Measurements from ENCODE around the gene NOC4L. TPM values are rescaled to one million over a fixed set of nuclear protein-coding genes. Genes with fewer than 3 reads are reported as not detected.
A peak's percentile ranks its signal among the peaks of the same experiment; 100 is the strongest.

NOC4L gene
- total RNA-seq, 6 experiments from 2014 or later: 7.4 to 9.7 (median 8.3) TPM

- Histone ChIP-seq H3K4me1 (peaks cover 0 to 14% (median 3%) of the 10 kb centered on the region in 4 donors), H3K27ac (peak overlapping the region; percentile 47 to 73 (median 51)), H3K4me3 (peak overlapping the region; percentile 98), H3K27me3 (no peaks in the 10 kb centered on the region), H3K9me3 (no peaks in the 10 kb centered on the region), H3K36me3 (peaks cover 0 to 27% (median 4%) of the 10 kb centered on the region in 4 donors)
- DNase-seq (no peak), ATAC-seq (no peak)
- intact Hi-C loops (cut with DNase I): no loop called here
- TF ChIP-seq CTCF (IDR thresholded peaks at IDR 0.05): no peak
- no peak for TF ChIP-seq POLR2A (IDR thresholded peaks at IDR 0.05)
- WGBS (ENCODE audit: insufficient coverage, low coverage, low lambda C conversion rate, missing lambda C conversion rate): 1% methylated on average over 9 of the region's 17 CpGs
Measured at GRCh38 chr12:132144810-132145168, 532 bp downstream of the NOC4L start.

GRCh38 chr12:132145334-132145733, 1.1 kb downstream of the NOC4L start:
- peak in 2 of 3 donors; percentile 18 to 43 for DNase-seq
- Histone ChIP-seq H3K36me3 (peaks cover 0 to 22% (median 4%) of the 10 kb centered on the region in 4 donors), H3K27ac (no peak overlapping the region), H3K9me3 (no peaks in the 10 kb centered on the region), H3K4me3 (peak overlapping the region; percentile 98), H3K27me3 (no peaks in the 10 kb centered on the region), H3K4me1 (peaks cover 0 to 14% (median 3%) of the 10 kb centered on the region in 4 donors)
- ATAC-seq: no peak
- WGBS (ENCODE audit: insufficient coverage, low coverage, low lambda C conversion rate, missing lambda C conversion rate): 50% methylated on average over 1 of the region's 7 CpGs
- no peak for TF ChIP-seq POLR2A (IDR thresholded peaks at IDR 0.05)
- intact Hi-C loops (cut with DNase I): no loop called here

- no peaks in the 10 kb centered on the region for H3K27me3 ChIP-seq
- ATAC-seq (no peak), DNase-seq (peak in 1 of 3 donors; percentile 33)
- no peaks in the 10 kb centered on the region for H3K9me3 ChIP-seq
- TF ChIP-seq POLR2A (IDR thresholded peaks at IDR 0.05) (no peak), CTCF (IDR thresholded peaks at IDR 0.05) (no peak)
- H3K4me1 ChIP-seq: peaks cover 0 to 14% (median 3%) of the 10 kb centered on the region in 4 donors
- H3K27ac ChIP-seq: no peak overlapping the region
- intact Hi-C loops (cut with DNase I): no loop called here
- no peak overlapping the region for H3K4me3 ChIP-seq
- 93% methylated on average over 21 of the region's 24 CpGs for WGBS (ENCODE audit: insufficient coverage, low coverage, low lambda C conversion rate, missing lambda C conversion rate)
- H3K36me3 ChIP-seq: peaks cover 0 to 15% (median 2%) of the 10 kb centered on the region in 4 donors
Measured at GRCh38 chr12:132146098-132146497, 1.8 kb downstream of the NOC4L start.

GRCh38 chr12:132146772-132147422, 2.6 kb downstream of the NOC4L start:
- H3K4me1 ChIP-seq: peaks cover 0 to 14% (median 3%) of the 10 kb centered on the region in 4 donors
- intact Hi-C loops (cut with DNase I): no loop called here
- H3K4me3 ChIP-seq: no peak overlapping the region
- TF ChIP-seq CTCF (IDR thresholded peaks at IDR 0.05): no peak
- TF ChIP-seq POLR2A (IDR thresholded peaks at IDR 0.05): no peak
- no peaks in the 10 kb centered on the region for H3K9me3 ChIP-seq
- DNase-seq (peak in 1 of 3 donors; percentile 42), ATAC-seq (no peak)
- H3K27ac ChIP-seq: no peak overlapping the region
- H3K36me3 ChIP-seq: peaks cover 0 to 7% (median 0%) of the 10 kb centered on the region in 4 donors
- no peaks in the 10 kb centered on the region for H3K27me3 ChIP-seq
- 80% methylated on average over 1 of the region's 19 CpGs for WGBS (ENCODE audit: insufficient coverage, low coverage, low lambda C conversion rate, missing lambda C conversion rate)

All from right lobe of liver (tissue), 6 donors.